ENCODE measurements around the gene TDRD9.

GRCh38 chr14:103887170-103887501 is 41.1 kb upstream of the TDRD9 start:
- TF ChIP-seq POLR2A (IDR thresholded peaks at IDR 0.05; ENCODE audit: low read length) (no peak), GATA1 (IDR thresholded peaks at IDR 0.05; ENCODE audit: low read depth, low read length) (no peak)

Measured in erythroblast (primary cell).